HL-60/S4 treated with phorbol 12-myristate 13-acetate at 8.2 ng/mL for 4 days and 3 days (cell line): ENCODE data around the gene KIF17.

Experiments
- in situ Hi-C: fragments of 300-500 bp; cut with MboI; formaldehyde crosslinking; loops from 2 replicates; pipeline ENCODE4 v1.15.0; 2022; ENCODE audit warnings: low sequenced_read_pairs

Gene KIF17

GRCh38 chr1:20717452-20718342, at the start of gene KIF17:
TSS of gene KIF17 (minus strand) at chr1:20718007. CDS start at chr1:20717706, 301 bp downstream.
- in situ Hi-C loops: no loop called here

- in situ Hi-C loops: no loop called here
These were observed 49.5 kb upstream of the KIF17 start for GRCh38 chr1:20767271-20767670.

GRCh38 chr1:20763417-20763816, 45.6 kb upstream of the KIF17 start:
- in situ Hi-C loops: no loop called here

- in situ Hi-C loops: no loop called here
These were observed 42.5 kb upstream of the KIF17 start for GRCh38 chr1:20760322-20760721.

- in situ Hi-C loops: no loop called here
These were observed 35.8 kb upstream of the KIF17 start for GRCh38 chr1:20753589-20753988.

- in situ Hi-C loops: no loop called here
These were observed 33.7 kb upstream of the KIF17 start for GRCh38 chr1:20751462-20751990.

- in situ Hi-C loops: no loop called here
These were observed 24.9 kb upstream of the KIF17 start for GRCh38 chr1:20742671-20743070.

GRCh38 chr1:20740781-20741180, 23.0 kb upstream of the KIF17 start:
- in situ Hi-C loops: no loop called here

- in situ Hi-C loops: no loop called here
These were observed 21.4 kb upstream of the KIF17 start for GRCh38 chr1:20739225-20739624.

- in situ Hi-C loops: no loop called here
These were observed 17.8 kb upstream of the KIF17 start for GRCh38 chr1:20735581-20736111.

- in situ Hi-C loops: no loop called here
These were observed 15.7 kb upstream of the KIF17 start for GRCh38 chr1:20733360-20733975.

- in situ Hi-C loops: no loop called here
These were observed 15.0 kb upstream of the KIF17 start, which contains the start of gene SH2D5 for GRCh38 chr1:20732588-20733359. TSS of gene SH2D5 (minus strand) at chr1:20732703. CDS start at chr1:20728044, 4,659 bp downstream.

- in situ Hi-C loops: no loop called here
These were observed 14.3 kb upstream of the KIF17 start for GRCh38 chr1:20732071-20732587.

- in situ Hi-C loops: no loop called here
These were observed 13.5 kb upstream of the KIF17 start for GRCh38 chr1:20731057-20731991.

GRCh38 chr1:20730690-20731056, 12.9 kb upstream of the KIF17 start:
- in situ Hi-C loops: no loop called here

GRCh38 chr1:20729990-20730689, 12.3 kb upstream of the KIF17 start:
- in situ Hi-C loops: no loop called here

GRCh38 chr1:20729155-20729931, 11.5 kb upstream of the KIF17 start:
- in situ Hi-C loops: no loop called here
